ENCODE measurements around the gene SEMA4A. TPM values are rescaled to one million over a fixed set of nuclear protein-coding genes. Genes with fewer than 3 reads are reported as not detected.
"Not testable (repeated sequence)": the region's sequence is repeated elsewhere in the genome, so short reads cannot be mapped to it uniquely, and the experiment has no call there.

SEMA4A gene
- polyA plus RNA-seq, 1 donor from 2014 or later = 17.1 TPM

GRCh38 chr1:156213644-156213966, 60.2 kb downstream of the SEMA4A start:
- H3K9me2 ChIP-seq (ENCODE audit: insufficient read depth, low read length) = no peaks in the 10 kb centered on the region
- H3K4me3 ChIP-seq (ENCODE audit: low read length) = peak overlapping the region; percentile 81
- no peaks in the 10 kb centered on the region for H3K27me3 ChIP-seq (ENCODE audit: insufficient read depth, low read depth, low read length)
- peak overlapping the region; percentile 94 for H3K4me2 ChIP-seq (ENCODE audit: low read length)
- TF ChIP-seq EZH2 (IDR thresholded peaks at IDR 0.05; ENCODE audit: borderline replicate concordance, insufficient read depth, low read length, poor library complexity, severe bottlenecking) = no peak
- no peak for TF ChIP-seq TAF1 (IDR thresholded peaks at IDR 0.05; ENCODE audit: low read depth)
- no peak for TF ChIP-seq MXI1 (conservative IDR thresholded peaks at IDR 0.05; ENCODE audit: poor library complexity, severe bottlenecking)
- no peaks in the 10 kb centered on the region for H3K36me3 ChIP-seq (ENCODE audit: insufficient read depth, low read length)
- peak overlapping the region; percentile 89 for H3K9ac ChIP-seq (ENCODE audit: low read length)
- H3K9me3 ChIP-seq (ENCODE audit: low read length) = no peaks in the 10 kb centered on the region
- H3F3A ChIP-seq (ENCODE audit: insufficient read depth, low read length, poor library complexity, severe bottlenecking) = no peaks in the 10 kb centered on the region
- peak overlapping the region; percentile 77 for H2AFZ ChIP-seq (ENCODE audit: low read depth, low read length)
- H3K27ac ChIP-seq (ENCODE audit: low read length) = peak overlapping the region; percentile 96
- H4K20me1 ChIP-seq (ENCODE audit: insufficient read depth) = no peaks in the 10 kb centered on the region
- peaks cover 10% of the 10 kb centered on the region for H3K79me2 ChIP-seq (replicated peaks; ENCODE audit: insufficient read depth, low read length)

GRCh38 chr1:156214024-156214748, 60.8 kb downstream of the SEMA4A start:
- Histone ChIP-seq H4K20me1 (ENCODE audit: insufficient read depth) (no peaks in the 10 kb centered on the region), H3K4me3 (ENCODE audit: low read length) (peak overlapping the region; percentile 81), H3K36me3 (ENCODE audit: insufficient read depth, low read length) (no peaks in the 10 kb centered on the region), H2AFZ (ENCODE audit: low read depth, low read length) (no peak overlapping the region), H3K9ac (ENCODE audit: low read length) (peak overlapping the region; percentile 89), H3F3A (ENCODE audit: insufficient read depth, low read length, poor library complexity, severe bottlenecking) (no peaks in the 10 kb centered on the region), H3K9me2 (ENCODE audit: insufficient read depth, low read length) (no peaks in the 10 kb centered on the region), H3K27me3 (ENCODE audit: insufficient read depth, low read depth, low read length) (no peaks in the 10 kb centered on the region), H3K9me3 (ENCODE audit: low read length) (no peaks in the 10 kb centered on the region), H3K79me2 (replicated peaks; ENCODE audit: insufficient read depth, low read length) (peaks cover 11% of the 10 kb centered on the region), H3K4me2 (ENCODE audit: low read length) (peak overlapping the region; percentile 94), H3K27ac (ENCODE audit: low read length) (peak overlapping the region; percentile 96)
- TF ChIP-seq MXI1 (conservative IDR thresholded peaks at IDR 0.05; ENCODE audit: poor library complexity, severe bottlenecking) (no peak), SMC3 (conservative IDR thresholded peaks at IDR 0.05; ENCODE audit: poor library complexity) (no peak), EZH2 (IDR thresholded peaks at IDR 0.05; ENCODE audit: borderline replicate concordance, insufficient read depth, low read length, poor library complexity, severe bottlenecking) (no peak), REST (IDR thresholded peaks at IDR 0.05; ENCODE audit: borderline replicate concordance) (no peak), CTCF (IDR thresholded peaks at IDR 0.05; ENCODE audit: poor library complexity, severe bottlenecking) (no peak), EP300 (conservative IDR thresholded peaks at IDR 0.05; ENCODE audit: poor library complexity, severe bottlenecking) (no peak), TAF1 (IDR thresholded peaks at IDR 0.05; ENCODE audit: low read depth) (no peak)

GRCh38 chr1:156216361-156217086, 63.1 kb downstream of the SEMA4A start:
- H4K20me1 ChIP-seq (ENCODE audit: insufficient read depth); H3K36me3 ChIP-seq (ENCODE audit: insufficient read depth, low read length); H2AFZ ChIP-seq (ENCODE audit: low read depth, low read length); H3F3A ChIP-seq (ENCODE audit: insufficient read depth, low read length, poor library complexity, severe bottlenecking); H3K9me2 ChIP-seq (ENCODE audit: insufficient read depth, low read length); H3K9ac ChIP-seq (ENCODE audit: low read length); H3K27ac ChIP-seq (ENCODE audit: low read length); H3K27me3 ChIP-seq (ENCODE audit: insufficient read depth, low read depth, low read length); H3K4me3 ChIP-seq (ENCODE audit: low read length); H3K9me3 ChIP-seq (ENCODE audit: low read length); H3K4me2 ChIP-seq (ENCODE audit: low read length): not testable (repeated sequence)
- H3K79me2 ChIP-seq (replicated peaks; ENCODE audit: insufficient read depth, low read length) = peaks cover 14% of the 10 kb centered on the region

Data from neural cell (in vitro differentiated cells).